ENCODE measurements around the gene PLOD1. TPM values are rescaled to one million over a fixed set of nuclear protein-coding genes. Genes with fewer than 3 reads are reported as not detected.
"Not testable (repeated sequence)": the region's sequence is repeated elsewhere in the genome, so short reads cannot be mapped to it uniquely, and the experiment has no call there.

The PLOD1 gene
- total RNA-seq, 4 donors from 2014 or later, result 14.6 to 324 (median 55.8) TPM

GRCh38 chr1:12005488-12006166 lies 71.1 kb downstream of the PLOD1 start:
- H3K27ac ChIP-seq, result no peak overlapping the region
- intact Hi-C loops (cut with DNase I; ENCODE audit: low total_unique reads), result no loop called here
- TF ChIP-seq POLR2A (IDR thresholded peaks at IDR 0.05) (no peak), CTCF (IDR thresholded peaks at IDR 0.05) (no peak)
- H3K36me3 ChIP-seq, result no peaks in the 10 kb centered on the region
- H3K27me3 ChIP-seq, result no peaks in the 10 kb centered on the region
- no peak for DNase-seq
- no peaks in the 10 kb centered on the region for H3K4me1 ChIP-seq
- no peak overlapping the region for H3K4me3 ChIP-seq
- no peaks in the 10 kb centered on the region for H3K9me3 ChIP-seq

GRCh38 chr1:12006167-12006921 lies 71.8 kb downstream of the PLOD1 start:
- no peak overlapping the region for H3K27ac ChIP-seq
- H3K9me3 ChIP-seq, result no peaks in the 10 kb centered on the region
- H3K36me3 ChIP-seq, result no peaks in the 10 kb centered on the region
- no peak for TF ChIP-seq POLR2A (IDR thresholded peaks at IDR 0.05)
- no peak for TF ChIP-seq CTCF (IDR thresholded peaks at IDR 0.05)
- no peak for DNase-seq
- no peaks in the 10 kb centered on the region for H3K27me3 ChIP-seq
- intact Hi-C loops (cut with DNase I; ENCODE audit: low total_unique reads), result no loop called here
- no peak overlapping the region for H3K4me3 ChIP-seq
- H3K4me1 ChIP-seq, result no peaks in the 10 kb centered on the region

- DNase-seq, result no peak
- H3K4me3 ChIP-seq, result no peak overlapping the region
- H3K9me3 ChIP-seq, result no peaks in the 10 kb centered on the region
- no peak overlapping the region for H3K27ac ChIP-seq
- H3K36me3 ChIP-seq, result no peaks in the 10 kb centered on the region
- intact Hi-C loops (cut with DNase I; ENCODE audit: low total_unique reads), result no loop called here
- H3K27me3 ChIP-seq, result no peaks in the 10 kb centered on the region
- no peak for TF ChIP-seq CTCF (IDR thresholded peaks at IDR 0.05)
- no peaks in the 10 kb centered on the region for H3K4me1 ChIP-seq
These were observed 72.7 kb downstream of the PLOD1 start for GRCh38 chr1:12007204-12007603.

- H3K9me3 ChIP-seq; intact Hi-C loops (cut with DNase I; ENCODE audit: low total_unique reads); H3K27me3 ChIP-seq; DNase-seq; H3K4me1 ChIP-seq; H3K27ac ChIP-seq; H3K36me3 ChIP-seq; H3K4me3 ChIP-seq: not testable (repeated sequence)
These were observed 73.8 kb downstream of the PLOD1 start for GRCh38 chr1:12008355-12008754.

GRCh38 chr1:12009318-12009947 lies 74.9 kb downstream of the PLOD1 start:
- Histone ChIP-seq H3K4me3 (no peak overlapping the region), H3K9me3 (no peaks in the 10 kb centered on the region), H3K36me3 (no peaks in the 10 kb centered on the region), H3K27ac (no peak overlapping the region), H3K27me3 (no peaks in the 10 kb centered on the region), H3K4me1 (no peaks in the 10 kb centered on the region)
- intact Hi-C loops (cut with DNase I; ENCODE audit: low total_unique reads), result no loop called here
- no peak for DNase-seq
- TF ChIP-seq CTCF (IDR thresholded peaks at IDR 0.05) (no peak), POLR2A (IDR thresholded peaks at IDR 0.05) (no peak)

All from uterus (tissue), 4 donors.